OCI-LY7 (cell line): Measurements from ENCODE around the gene TRIM41. TPM values are rescaled to one million over a fixed set of nuclear protein-coding genes. Genes with fewer than 3 reads are reported as not detected.

Source experiments
- BruUV-seq: library from RNA; stranded (reverse); fragments of 400-500 nt; replicated peaks from 2 replicates; lab custom pipeline; 2021; lab: Mats Ljungman, UMichigan
- CTCF ChIA-PET: fragments of 300-600 bp; sonication (Branson Sonifier 250); formaldehyde crosslinking; loops from one replicate; lab custom pipeline; 2022; ENCODE audit warnings: antibody characterized with exemption; ENCODE audit not compliant: unreplicated experiment; lab: Charles Lee
- POLR2A ChIA-PET: fragments of 300-600 bp; sonication (Branson Sonifier 250); formaldehyde crosslinking; loops from one replicate; lab custom pipeline; 2022; ENCODE audit warnings: antibody characterized with exemption; lab: Charles Lee
- DNase-seq: peaks from one replicate; pipeline ENCODE4 v3.0.0-alpha.2; 2015; ENCODE audit warnings: low spot score
- H2AFZ ChIP-seq: fragments of 200-600 bp; sonication (generic), shearing (Covaris generic); 2 replicates; pipeline ENCODE4 v1.6.1; 2014; ENCODE audit warnings: mild to moderate bottlenecking, antibody characterized with exemption, low read length, moderate library complexity
- H3K27ac ChIP-seq: fragments of 200-600 bp; sonication (generic); 2 replicates; pipeline ENCODE4 v1.5.1; 2014; ENCODE audit warnings: mixed run types, low read depth, mild to moderate bottlenecking, moderate library complexity, low read length, inconsistent platforms; ENCODE audit not compliant: poor library complexity, severe bottlenecking
- H3K36me3 ChIP-seq: fragments of 200-600 bp; sonication (generic); 2 replicates; pipeline ENCODE4 v1.6.1; 2014; ENCODE audit warnings: mild to moderate bottlenecking, antibody characterized with exemption, low read length, moderate library complexity, mixed read lengths; ENCODE audit not compliant: insufficient read depth
- H3K4me1 ChIP-seq: fragments of 200-600 bp; sonication (generic); 2 replicates; pipeline ENCODE4 v1.5.1; 2014; ENCODE audit warnings: mild to moderate bottlenecking, low read length; ENCODE audit not compliant: insufficient read depth, poor library complexity, severe bottlenecking
- H3K4me2 ChIP-seq: fragments of 200-600 bp; sonication (generic); 2 replicates; pipeline ENCODE4 v1.6.1; 2014; ENCODE audit warnings: mild to moderate bottlenecking, low read length
- H3K4me3 ChIP-seq: fragments of 200-600 bp; sonication (generic); 2 replicates; pipeline ENCODE4 v1.5.1; 2014; ENCODE audit warnings: mild to moderate bottlenecking, low read depth, low read length; ENCODE audit not compliant: poor library complexity, severe bottlenecking
- H3K79me2 ChIP-seq: fragments of 200-600 bp; sonication (generic); 2 replicates; pipeline ENCODE4 v1.6.1; 2016; ENCODE audit warnings: low read depth, mild to moderate bottlenecking, low read length, moderate library complexity, mixed read lengths; ENCODE audit not compliant: insufficient read depth
- H3K9me2 ChIP-seq: fragments of 200-600 bp; sonication (generic); 2 replicates; pipeline ENCODE4 v1.6.1; 2016; ENCODE audit warnings: mild to moderate bottlenecking, low read length, mixed read lengths; ENCODE audit not compliant: insufficient read depth
- H3K9me3 ChIP-seq: fragments of 200-600 bp; sonication (generic); 2 replicates; pipeline ENCODE4 v1.6.1; 2014; ENCODE audit warnings: mild to moderate bottlenecking, mixed run types, low read length, mixed read lengths
- H4K20me1 ChIP-seq: fragments of 200-600 bp; sonication (generic); 2 replicates; pipeline ENCODE4 v1.6.1; 2014; ENCODE audit warnings: mild to moderate bottlenecking, antibody characterized with exemption, low read length, moderate library complexity, mixed read lengths; ENCODE audit not compliant: insufficient read depth
- EZH2phosphoT487 ChIP-seq: fragments of 200-600 bp; sonication (generic); IDR thresholded peaks from 2 replicates; pipeline ENCODE4 v1.6.1; 2018; ENCODE audit warnings: low read depth, borderline replicate concordance, mild to moderate bottlenecking, mixed run types, antibody characterized with exemption, low read length, moderate library complexity, mixed read lengths
- intact Hi-C: fragments of 100-400 bp; cut with micrococcal nuclease; formaldehyde crosslinking; loops from one replicate; pipeline ENCODE4 v1.10.0; 2022; ENCODE audit not compliant: unreplicated experiment
- total RNA-seq, 2 experiments: library from RNA; depleted of rRNA in 1 of 2; stranded (reverse); fragments of >200 nt in 1 of 2; shearing (Covaris generic) in 1 of 2; gene quantifications; 2 replicates each; pipeline ENCODE4 v1.2.3, GENCODE V29; 2014 to 2022
- TF ChIP-seq, protein P1 (sequence below): fragments of 200-600 bp; sonication (generic); conservative IDR thresholded peaks from 2 replicates; pipeline ENCODE4 v1.5.1; 2014; ENCODE audit warnings: mild to moderate bottlenecking, antibody characterized with exemption, low read length, moderate library complexity, mixed read lengths

TRIM41 gene
- total RNA-seq, 2 experiments from 2014 or later: 30.2 to 73.4 TPM

DNA sequence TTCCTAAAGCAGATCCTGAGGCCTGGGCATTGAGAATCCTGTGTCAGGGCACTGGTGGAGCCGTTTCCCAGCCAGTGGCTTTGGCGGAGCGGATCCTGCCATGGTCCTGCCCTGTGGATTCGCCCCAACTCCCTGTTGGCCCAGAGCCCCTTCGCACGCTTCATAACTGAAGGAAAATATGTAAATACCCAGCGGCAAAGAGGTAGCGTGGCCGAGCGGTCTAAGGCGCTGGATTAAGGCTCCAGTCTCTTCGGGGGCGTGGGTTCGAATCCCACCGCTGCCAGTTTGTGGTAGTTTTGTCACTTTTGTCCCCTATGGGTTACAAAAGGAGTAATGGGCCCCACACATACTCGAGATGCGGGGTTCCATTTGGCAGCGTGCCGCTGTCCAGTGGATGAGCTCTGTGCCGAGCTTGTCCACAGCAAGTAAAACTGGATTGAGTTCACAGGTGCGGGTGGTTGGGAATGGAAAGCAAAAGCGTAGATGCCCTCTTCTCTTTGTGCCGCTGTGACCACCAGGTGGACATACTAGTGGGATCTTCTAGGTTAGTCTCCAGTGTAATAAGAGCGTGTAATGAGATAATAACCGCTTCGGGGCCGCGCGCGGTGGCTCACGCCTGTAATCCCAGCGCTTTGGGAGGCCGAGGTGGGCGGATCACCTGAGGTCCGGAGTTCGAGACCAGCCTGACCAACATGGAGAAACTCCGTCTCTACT lies 35.4 kb upstream of the TRIM41 start:
- H3K9me2 ChIP-seq: no peaks in the 10 kb centered on the region
- H3K9me3 ChIP-seq: no peaks in the 10 kb centered on the region
- peaks cover 35% of the 10 kb centered on the region for H3K4me1 ChIP-seq
- peak overlapping the region; percentile 63 for H2AFZ ChIP-seq
- no TSS peak for BruUV-seq
- no peaks in the 10 kb centered on the region for H4K20me1 ChIP-seq
- CTCF ChIA-PET: interaction anchor here (1.1 to 1.2 kb wide), 2 partner anchors 14 to 15 kb away, joined by 3 read pairs; no protein-coding TSS in a partner anchor
- POLR2A ChIA-PET: interaction anchor here (0.7 to 1.6 kb wide), 5 partner anchors 15 to 327 kb away, joined by 3 to 7 read pairs (median 4); partner anchors contain the start of gene ZFP62
- peaks cover 6% of the 10 kb centered on the region; the same call in 1 of the 2 replicates for H3K79me2 ChIP-seq
- H3K4me2 ChIP-seq: peak overlapping the region; percentile 85
- peak overlapping the region; percentile 69 for H3K4me3 ChIP-seq
- H3K36me3 ChIP-seq: no peaks in the 10 kb centered on the region
- TF ChIP-seq, protein P1, sequence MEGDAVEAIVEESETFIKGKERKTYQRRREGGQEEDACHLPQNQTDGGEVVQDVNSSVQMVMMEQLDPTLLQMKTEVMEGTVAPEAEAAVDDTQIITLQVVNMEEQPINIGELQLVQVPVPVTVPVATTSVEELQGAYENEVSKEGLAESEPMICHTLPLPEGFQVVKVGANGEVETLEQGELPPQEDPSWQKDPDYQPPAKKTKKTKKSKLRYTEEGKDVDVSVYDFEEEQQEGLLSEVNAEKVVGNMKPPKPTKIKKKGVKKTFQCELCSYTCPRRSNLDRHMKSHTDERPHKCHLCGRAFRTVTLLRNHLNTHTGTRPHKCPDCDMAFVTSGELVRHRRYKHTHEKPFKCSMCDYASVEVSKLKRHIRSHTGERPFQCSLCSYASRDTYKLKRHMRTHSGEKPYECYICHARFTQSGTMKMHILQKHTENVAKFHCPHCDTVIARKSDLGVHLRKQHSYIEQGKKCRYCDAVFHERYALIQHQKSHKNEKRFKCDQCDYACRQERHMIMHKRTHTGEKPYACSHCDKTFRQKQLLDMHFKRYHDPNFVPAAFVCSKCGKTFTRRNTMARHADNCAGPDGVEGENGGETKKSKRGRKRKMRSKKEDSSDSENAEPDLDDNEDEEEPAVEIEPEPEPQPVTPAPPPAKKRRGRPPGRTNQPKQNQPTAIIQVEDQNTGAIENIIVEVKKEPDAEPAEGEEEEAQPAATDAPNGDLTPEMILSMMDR: 0 out of 2 replicates have a peak, but pooled peaks have one; percentile 14
- TF ChIP-seq EZH2phosphoT487: no peak
- peak overlapping the region; percentile 82 for H3K27ac ChIP-seq
- intact Hi-C loops: loop anchor here (1.0 kb wide), 3 partner anchors 14 to 74 kb away; partner anchors contain the start of gene TRIM52
- DNase-seq: peak; percentile 75

DNA sequence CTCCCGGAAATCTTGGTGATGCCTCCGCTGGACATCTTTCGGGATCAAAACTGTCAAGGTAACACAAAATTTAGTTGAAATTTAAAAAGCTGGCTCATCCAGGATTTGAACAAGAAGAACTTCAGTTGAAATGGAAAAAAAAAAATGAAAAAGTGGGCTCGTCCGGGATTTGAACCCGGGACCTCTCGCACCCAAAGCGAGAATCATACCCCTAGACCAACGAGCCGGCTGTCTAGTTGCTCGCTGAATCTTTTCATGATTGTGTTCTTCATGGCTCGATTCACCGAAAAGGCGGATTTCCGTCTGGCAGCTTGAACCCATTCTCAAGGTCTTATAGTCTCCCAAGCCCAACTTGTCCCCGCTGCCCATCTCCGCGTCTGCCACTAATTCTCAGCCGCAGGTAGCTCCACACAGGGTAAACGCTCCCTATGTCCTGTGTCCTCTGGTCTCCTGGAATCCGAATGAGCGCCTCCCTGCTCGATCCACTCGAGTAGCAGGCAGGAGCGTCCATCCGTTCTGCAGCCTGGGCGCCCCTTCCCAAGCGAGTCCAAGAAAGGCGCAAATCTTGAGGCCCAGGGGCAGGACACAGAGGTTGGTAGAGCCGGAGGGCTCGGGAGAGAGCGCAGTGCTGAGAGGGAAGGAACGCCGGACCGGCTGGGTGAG lies 34.2 kb upstream of the TRIM41 start:
- H4K20me1 ChIP-seq: no peaks in the 10 kb centered on the region
- no peaks in the 10 kb centered on the region for H3K9me3 ChIP-seq
- peak overlapping the region; percentile 69 for H3K4me3 ChIP-seq
- H2AFZ ChIP-seq: peak overlapping the region; percentile 75; the same call in 1 of the 2 replicates
- TSS peak; percentile 44 for BruUV-seq
- H3K36me3 ChIP-seq: no peaks in the 10 kb centered on the region
- H3K4me2 ChIP-seq: peak overlapping the region; percentile 85
- H3K79me2 ChIP-seq: peaks cover 8% of the 10 kb centered on the region; the same call in 1 of the 2 replicates
- peak overlapping the region; percentile 82 for H3K27ac ChIP-seq
- intact Hi-C loops: loop anchor here (1.0 kb wide), 3 partner anchors 16 to 72 kb away; partner anchors contain the start of gene TRIM52
- peak; percentile 89 for DNase-seq
- CTCF ChIA-PET: interaction anchor here (1.1 to 1.2 kb wide), 3 partner anchors 16 to 378 kb away, joined by 3 read pairs; no protein-coding TSS in a partner anchor
- TF ChIP-seq, protein P1: peak; percentile 33; the same call in 1 of the 2 replicates
- no peak for TF ChIP-seq EZH2phosphoT487
- no peaks in the 10 kb centered on the region for H3K9me2 ChIP-seq
- POLR2A ChIA-PET: interaction anchor here (1.1 to 1.8 kb wide), 6 partner anchors 11 to 329 kb away, joined by 3 to 10 read pairs (median 5); partner anchors contain the start of gene ZFP62
- H3K4me1 ChIP-seq: peaks cover 38% of the 10 kb centered on the region
